GM18498 (cell line): Measurements from ENCODE around the gene SHISAL2A.

Experiments
- ATAC-seq: cut with Tn5 transposase; IDR thresholded peaks from one replicate; pipeline ENCODE4 v1.9.1; 2021; ENCODE audit warnings: mild to moderate bottlenecking, moderate library complexity; ENCODE audit not compliant: unreplicated experiment

SHISAL2A gene

DNA sequence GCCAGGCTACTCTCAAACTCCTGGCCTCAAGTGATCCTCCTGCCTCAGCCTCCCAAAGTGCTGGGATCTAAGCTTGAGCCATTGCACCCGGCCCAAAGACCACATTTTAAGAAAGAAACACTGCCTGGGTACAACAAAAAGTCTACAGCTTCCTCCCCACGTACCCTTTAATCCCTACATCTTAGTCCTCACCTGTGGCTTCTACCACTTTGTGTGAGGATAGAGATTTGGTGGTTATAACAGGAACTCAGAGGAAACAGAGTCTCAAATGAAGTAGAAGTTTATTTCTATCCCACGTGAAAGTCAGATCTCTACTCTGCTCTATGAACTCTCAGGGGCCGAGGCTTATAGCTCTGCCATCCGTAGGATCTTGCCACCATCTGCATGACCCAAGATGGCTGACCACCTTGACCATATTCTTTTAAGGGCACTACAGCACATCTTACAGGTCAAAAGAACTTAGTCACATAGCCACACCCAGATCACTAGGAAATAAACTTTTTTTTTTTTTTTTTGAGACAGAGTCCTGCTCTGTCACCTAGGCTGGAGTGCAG is 17.4 kb upstream of the SHISAL2A start:
- ATAC-seq: no peak

DNA sequence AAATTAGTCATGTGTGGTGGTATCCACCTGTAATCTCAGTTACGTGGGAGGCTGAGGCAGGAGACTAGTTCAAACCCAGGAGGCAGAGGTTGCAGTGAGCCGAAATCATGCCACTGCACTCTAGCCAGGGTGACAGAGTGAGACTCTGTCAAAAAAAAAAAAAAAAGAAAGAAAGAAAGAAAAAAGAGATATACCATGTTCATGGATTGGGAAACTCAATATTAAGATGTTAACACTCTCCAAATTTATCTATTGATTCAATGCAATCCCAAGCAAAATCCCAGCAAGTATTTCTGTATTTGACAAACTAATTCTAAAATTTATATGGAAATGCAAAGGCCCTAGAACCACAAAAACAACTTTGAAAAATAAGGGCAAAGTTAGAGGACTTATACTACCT is 11.0 kb upstream of the SHISAL2A start:
- ATAC-seq: no peak

DNA sequence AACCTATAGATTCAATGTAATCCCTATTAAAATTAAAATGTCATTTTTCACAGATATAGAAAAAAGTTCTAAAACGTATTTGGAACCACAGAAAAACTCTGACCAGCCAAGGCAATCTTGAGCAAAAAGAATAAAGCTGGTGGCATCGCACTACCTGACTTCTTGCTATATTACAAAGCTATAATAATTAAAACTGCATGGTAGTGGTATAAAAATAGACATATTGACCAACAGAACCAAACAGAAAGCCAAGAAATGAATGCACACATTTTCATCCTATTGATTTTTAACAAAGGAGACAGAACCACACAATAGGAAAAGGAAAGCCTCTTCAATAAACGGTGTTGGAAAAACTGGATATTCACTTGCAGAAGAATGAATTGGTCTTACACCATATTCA is 9.2 kb upstream of the SHISAL2A start:
- ATAC-seq: no peak

DNA sequence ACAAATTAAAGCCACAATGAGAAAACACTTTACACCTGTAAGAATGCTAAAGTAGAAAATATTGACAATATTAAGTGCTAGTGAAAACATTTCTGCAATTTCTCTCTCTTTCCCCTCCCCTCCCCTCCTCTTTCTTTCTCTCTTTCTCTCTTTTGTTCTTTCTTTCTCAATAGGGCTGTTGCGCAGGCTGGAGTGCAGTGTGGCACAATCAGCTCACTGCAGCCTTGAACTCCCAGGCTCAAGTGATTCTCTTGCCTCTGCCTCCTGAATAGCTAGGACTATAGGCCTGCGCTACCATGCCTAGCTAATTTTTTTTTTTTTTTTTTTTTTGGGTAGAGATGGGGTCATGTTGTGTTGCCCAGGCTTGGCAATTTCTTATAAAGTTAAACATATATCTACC is 5.9 kb upstream of the SHISAL2A start:
- ATAC-seq: no peak

DNA sequence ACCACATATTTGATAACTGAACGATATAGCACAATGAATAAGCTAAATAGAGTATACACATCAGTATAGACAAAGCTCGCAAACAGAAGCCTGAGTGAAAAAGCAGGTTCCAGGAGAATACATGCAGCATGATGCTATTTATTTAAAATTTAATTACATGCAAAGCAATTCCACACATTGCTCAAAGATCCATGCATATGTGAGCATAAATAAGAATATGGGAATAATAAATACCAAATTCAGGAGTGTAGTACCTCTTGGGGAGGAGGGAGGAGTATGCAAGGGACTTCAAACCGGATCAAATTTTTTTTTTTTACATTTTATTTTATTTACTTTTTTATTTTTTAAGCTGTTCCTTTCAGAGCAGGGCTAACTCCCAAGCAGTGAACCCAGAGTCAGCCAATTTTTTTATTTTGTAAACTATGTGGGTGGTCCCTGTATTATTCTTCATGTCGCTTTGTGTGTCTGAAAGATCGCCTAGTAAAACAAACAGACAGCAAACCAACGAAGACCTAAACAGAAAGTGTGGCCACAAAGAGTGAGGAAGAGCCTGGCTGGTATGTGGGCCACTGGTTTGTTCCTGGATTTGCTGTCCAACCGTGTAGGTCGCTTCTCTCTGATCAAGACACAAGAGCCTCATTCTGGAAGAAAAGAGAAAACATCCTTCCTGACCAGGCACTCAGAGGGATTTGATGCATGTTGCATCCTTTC is 4.2 kb upstream of the SHISAL2A start:
- ATAC-seq: no peak

DNA sequence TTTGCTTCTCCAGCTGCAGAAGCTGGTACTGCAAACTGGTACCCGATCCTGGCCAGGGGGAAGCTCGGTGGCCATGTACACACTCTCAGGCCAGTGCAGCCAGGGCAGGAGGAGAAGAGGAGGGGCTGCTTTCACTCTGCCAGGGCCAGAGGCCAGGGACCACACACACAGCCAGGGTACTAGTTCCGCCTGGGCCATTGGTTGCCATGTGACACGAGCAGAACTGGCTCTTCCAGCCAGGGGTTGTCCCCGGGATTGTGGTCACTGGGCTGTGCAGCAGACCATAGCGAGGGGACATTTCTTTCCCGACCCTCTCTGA is 3.7 kb upstream of the SHISAL2A start:
- no peak for ATAC-seq

DNA sequence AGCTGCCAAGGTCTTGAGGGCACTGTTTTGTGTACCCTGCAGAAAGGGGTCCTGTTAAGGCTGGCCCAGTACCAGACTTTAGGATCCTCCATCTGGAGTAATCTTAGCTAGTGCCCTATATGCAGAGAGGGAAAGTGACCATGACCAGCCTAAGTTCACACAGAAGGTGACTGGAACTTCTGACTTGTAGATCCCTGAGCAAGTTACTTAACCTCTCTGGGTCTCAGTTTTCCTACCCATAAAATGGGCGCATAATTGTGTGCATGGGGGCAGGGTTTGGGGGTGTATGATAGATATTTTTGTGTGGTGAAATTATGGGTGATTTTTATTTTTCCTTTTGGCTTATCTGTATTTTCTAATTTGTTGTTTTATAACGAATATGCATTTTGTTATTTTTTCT is 3.3 kb upstream of the SHISAL2A start:
- no peak for ATAC-seq

DNA sequence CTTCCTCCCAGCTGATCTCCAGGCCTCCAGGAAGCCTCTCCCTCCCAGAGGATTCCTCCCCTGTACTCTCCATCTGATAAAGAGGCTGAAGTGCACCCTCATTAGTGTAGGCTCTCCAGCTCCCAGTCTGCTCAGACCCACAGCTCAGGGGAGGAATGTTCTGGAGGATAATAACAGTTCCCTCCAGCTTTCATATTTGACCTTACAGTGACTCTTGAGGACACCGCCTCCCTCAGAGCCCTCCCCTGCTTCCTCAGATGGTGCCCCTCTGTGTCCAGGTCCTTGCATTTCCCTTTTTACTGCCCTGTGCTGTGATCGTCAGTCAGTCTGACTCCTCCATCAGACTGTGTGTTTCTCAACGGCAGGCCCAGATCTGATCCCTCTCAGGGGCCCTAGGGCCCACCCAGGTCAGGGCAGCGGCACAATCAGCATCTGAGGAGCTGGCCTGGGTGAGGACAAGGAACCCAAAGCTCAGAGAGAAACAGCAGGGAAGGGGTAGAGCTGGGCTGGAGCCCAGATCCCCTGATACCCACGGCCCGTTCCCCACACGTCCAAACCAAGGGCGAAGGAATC is 1.1 kb upstream of the SHISAL2A start:
- no peak for ATAC-seq

DNA sequence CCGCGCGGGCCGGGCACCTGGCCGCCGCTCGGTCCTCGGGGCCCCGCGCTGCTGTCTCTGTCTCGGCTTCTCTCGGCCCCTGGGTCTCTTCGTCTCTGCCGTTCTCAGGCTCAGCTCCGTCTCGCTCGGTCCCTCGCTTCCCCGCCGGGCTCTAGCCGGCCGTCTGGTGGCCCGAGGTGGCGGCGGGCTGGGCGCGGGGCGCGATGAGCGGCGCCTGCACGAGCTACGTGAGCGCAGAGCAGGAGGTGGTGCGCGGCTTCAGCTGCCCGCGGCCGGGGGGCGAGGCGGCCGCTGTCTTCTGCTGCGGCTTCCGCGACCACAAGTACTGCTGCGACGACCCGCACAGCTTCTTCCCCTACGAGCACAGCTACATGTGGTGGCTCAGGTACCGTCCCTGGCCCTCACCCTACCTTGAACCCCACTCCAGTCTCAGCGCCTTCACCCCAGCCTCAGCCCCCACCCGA is 355 bp downstream of the SHISAL2A start:
- ATAC-seq: no peak

DNA sequence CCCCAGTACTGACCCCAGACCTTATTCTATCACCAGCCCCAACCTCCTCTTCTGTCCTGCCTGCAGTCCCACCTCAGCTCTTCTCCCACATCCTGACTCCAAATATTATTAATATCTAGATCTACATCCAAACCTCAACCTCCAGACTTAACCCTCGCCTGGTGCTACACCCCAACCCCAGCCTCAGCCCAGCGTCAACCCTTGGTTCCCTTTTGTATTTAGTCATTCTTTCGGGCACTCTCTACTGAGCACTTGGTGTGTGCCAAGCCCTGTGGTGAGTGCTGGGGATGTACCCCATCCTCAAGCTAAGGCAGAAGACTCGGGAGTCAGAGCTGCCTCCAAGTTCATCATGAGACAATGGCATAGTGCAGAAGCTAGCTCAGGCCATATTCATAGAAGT is 1.1 kb downstream of the SHISAL2A start:
- no peak for ATAC-seq

DNA sequence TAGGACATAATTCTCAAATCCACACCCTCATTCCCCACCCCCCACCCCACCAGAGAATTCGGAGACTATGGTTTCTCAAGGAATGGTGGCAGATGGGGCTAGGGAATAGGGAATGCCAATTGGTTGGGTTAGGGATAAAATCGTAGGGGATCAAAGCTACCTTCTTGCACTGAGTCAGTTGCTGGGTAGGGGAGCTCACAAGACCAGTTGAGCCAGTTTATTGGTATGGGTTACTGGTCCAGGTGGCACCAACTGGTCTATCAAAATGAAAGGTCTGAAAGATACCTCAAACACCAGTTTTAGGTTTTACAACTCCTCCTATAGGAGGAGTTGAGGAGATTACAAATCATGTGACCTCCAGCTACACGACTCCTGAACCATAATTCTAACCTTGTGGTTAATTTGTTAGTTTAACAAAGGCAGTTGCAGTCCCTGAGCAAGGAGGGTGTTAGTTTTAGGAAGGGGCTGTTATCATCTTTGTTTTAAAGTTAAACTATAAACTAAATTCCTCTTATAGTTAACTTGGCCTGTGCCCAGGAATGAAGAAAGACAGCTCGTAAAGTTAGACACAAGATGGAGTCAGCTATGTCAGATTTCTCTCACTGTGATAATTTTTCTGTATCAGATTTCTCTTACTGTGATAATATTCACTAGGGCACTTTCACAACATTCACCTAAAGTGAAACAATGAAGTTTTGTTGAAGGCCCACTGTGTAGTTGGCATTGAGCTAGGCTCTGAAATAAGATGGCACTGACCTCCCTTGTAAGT is 2.5 kb downstream of the SHISAL2A start:
- ATAC-seq: no peak

DNA sequence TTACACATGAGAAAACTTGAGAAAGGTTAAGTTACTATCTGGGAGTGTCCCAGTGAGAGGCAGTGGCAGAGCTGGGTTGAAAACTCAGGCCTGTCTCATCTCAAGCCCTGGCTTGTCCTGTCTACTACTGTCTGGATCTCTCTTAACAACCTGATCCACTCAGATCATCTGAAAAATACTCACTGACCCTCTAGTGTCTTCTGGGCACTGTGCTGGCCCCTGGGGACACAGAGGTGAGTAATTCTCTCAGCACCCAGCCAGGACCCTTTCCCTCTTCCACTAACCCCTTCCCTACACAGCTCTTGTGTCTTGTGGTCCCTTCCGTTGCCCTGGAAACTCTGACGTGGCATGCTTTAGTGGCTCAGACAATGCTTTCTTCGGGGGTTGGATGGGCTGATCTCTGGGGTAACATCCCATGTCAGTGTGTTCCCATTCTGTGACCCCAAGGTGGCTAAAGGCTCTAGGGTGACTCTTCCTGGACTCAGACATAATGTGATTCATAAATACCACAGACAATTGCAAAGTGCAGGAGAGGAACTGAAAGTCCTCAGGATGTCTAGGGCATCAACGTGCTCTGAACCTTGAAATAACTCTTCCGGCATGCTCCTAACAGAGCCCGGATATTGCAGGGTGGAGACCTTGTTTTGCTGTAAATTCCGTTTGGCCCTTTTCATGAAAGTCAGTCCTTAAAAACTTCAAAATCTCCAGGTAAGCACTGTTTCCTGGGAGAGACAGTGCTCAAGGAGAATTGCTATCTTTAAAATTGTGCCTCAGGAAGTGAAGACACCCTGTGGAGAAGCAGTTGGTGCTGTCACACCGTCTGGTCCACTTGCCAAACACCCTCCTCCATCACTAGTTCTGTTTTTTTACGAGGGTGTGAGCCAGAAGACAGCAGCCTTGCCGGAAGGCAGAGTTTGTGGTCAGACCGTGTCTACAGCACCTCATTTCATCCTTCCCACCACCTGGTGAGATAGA is 4.0 kb downstream of the SHISAL2A start:
- ATAC-seq: peak; percentile 78

DNA sequence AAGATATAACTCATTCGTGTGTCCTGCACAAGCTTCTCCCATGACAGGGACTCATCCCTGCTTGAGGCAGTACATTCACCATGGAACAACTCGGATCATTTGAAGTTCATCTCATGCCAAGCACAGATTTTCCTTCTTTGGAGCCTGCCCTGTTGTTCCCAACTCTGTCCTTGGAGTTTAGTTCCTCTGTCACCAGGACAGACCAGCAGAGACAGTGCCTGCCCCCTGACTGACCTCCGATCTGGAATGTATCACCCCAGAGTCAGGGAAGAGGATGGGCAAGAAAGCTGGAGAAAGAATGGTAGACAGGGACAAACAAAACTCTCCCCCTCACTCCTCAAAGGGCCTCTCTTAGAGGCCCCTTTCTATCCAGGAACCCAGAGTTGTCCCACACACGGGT is 5.0 kb downstream of the SHISAL2A start:
- no peak for ATAC-seq

DNA sequence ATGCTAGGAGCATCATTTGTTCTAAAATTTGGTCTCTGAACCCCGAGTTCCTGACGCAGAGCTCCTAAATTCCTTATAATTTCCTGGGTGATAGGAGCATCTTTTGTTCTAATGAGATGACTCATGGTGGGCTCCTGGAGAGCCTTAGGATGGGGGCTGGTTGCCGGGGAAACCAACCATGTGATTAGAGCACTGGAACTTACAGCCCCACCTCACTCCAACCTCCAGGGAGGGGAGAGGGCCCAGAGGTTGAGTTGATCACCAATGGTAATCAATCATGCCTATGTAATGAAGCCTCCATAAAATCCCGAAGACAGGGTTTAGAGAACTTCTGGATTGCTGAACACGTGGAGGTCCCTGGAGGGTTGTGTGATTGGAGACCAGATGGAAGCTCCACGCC is 7.7 kb downstream of the SHISAL2A start:
- ATAC-seq: no peak

DNA sequence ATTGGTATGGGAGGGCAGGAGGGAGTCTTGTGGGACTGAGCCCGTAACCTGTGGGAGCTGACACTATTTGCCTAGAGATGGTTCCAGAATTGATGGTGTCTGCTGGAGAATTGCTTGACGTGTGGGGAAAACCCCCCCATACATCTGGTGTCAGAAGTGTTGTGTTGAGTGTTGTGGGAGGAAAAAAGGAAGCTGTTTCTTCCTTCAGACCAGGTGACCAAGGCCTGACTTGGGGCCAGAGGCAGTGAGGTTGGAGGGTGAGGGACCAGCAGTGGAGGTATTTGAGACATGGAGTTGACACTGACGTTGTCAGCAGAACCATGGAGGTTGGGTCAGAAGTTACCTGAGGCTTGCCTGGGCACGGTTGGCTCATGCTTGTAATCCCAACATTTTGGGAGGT is 8.3 kb downstream of the SHISAL2A start:
- ATAC-seq: no peak

DNA sequence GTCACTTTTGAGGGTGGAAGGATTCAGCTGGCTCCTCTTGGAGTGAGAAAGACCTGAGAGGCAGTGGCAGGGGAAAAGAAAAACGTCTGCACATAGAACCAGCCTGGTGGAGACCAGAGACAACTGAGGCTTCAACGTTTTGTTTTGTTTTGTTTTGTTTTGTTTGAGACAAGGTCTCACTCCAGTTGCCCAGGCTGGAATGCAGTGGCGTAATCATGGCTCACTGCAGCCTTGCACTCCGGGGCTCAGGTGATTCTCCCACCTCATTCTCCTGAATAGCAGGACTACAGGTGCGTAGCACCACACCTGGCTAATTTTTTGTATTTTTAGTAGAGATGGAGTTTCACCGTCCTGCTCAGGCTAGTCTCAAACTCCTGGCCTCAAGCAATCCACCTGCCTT is 12.3 kb downstream of the SHISAL2A start:
- no peak for ATAC-seq

DNA sequence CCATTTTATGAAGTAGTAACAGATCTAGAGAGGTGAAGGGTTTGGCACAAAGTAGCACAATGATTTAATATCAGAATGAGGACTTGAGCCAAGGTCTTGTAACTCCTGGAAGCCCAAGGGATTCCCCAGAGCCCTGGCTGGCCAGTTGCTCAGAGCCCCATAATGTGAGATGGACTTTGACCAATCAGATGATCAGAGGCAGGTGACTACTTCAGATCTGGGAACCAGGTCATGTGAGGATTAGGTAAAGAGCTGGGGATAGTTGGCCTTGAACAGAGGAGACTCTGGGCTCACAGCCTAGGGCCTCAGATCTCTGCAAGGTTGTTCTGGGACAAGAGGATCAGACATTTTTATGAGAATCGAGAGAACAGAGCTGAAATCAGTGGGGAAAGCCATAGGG is 18.9 kb downstream of the SHISAL2A start:
- no peak for ATAC-seq

DNA sequence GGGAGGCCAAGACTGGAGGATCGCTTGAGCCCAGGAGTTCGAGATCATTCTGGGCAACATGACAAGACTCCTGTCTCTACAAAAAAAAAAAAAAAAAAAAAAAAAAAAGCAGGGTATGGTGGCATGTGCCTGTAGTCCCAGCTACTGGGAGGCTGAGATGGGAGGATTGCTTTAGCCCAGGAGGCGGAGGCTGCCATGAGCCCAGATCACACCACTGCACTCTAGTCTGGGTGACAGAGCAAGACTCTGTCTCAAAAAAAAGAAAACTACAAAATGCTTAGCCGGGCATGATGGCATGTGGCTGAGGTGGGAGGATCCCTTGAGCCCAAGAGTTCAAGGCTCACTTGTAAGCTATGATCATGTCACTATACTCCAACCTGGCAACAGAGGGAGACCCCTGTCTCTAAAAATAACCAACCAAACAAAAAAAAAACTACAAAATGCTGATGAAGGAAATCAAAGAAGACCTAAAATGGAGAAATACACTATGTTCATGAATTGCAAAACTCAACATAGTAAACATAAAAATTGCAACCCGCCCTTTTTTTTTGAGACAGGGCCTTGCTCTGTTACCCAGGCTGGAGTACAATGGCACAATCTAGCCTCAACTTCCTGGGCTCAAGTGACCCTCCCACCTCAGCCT is 20.4 kb downstream of the SHISAL2A start:
- ATAC-seq: no peak

DNA sequence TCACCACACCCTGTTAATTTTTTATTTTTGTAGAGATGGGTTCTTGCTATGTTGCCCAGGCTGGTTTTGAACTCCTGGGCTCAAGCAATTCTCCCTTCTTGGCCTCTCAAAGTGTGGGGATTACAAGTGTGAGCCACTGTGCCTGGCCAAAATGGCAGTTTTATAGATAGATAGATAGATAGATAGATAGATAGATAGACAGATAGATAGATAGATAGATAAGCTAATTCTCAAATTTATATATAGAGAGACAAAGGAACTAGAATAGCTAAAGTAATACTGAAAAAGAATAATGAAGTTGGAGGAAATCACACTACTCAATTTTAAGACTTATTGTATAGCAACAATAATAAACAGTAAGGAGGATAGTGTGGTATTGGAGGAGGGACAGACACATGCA is 21.1 kb downstream of the SHISAL2A start:
- ATAC-seq: no peak

DNA sequence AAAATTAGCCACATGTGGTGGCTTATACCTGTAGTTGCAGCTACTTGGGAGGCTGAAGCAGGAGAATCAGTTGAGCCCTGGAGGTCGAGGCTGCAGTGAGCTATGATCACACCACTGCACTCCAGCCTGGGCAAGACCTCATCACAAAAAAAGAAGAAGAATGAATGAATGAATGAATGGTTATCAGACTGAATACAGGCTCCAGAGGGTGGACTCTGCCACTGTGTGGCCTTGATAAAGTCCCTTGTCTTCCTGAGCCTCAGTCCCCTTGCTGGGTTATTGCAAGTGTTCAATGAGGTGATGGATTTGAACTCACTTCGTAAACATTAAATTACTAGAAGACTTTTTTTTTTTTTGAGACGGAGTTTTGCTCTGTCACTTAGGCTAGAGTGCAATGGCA is 24.7 kb downstream of the SHISAL2A start:
- ATAC-seq: no peak
